NCI-H460 (cell line): ENCODE measurements around the gene METRNL. TPM values are rescaled to one million over a fixed set of nuclear protein-coding genes. Genes with fewer than 3 reads are reported as not detected.

Experiments used
- DNase-seq: peaks from one replicate; pipeline ENCODE4 v3.0.0-alpha.2; 2016; ENCODE audit warnings: low read depth; ENCODE audit errors: extremely low read depth
- total RNA-seq: library from RNA; depleted of rRNA; stranded (reverse); fragments of >200 nt; shearing (Covaris generic); gene quantifications from 2 replicates; pipeline ENCODE4 v1.2.3, GENCODE V29; 2014

The METRNL gene
- total RNA-seq, 1 experiment from 2014 or later, result 23.7 TPM

- DNase-seq, result no peak
Measured at GRCh38 chr17:83089328-83090132, 10.1 kb downstream of the METRNL start.

GRCh38 chr17:83090444-83091256 lies 11.2 kb downstream of the METRNL start:
- no peak for DNase-seq

- no peak for DNase-seq
Measured at GRCh38 chr17:83091257-83092141, 12.1 kb downstream of the METRNL start.

GRCh38 chr17:83092186-83092585 lies 12.8 kb downstream of the METRNL start:
- DNase-seq, result no peak

- DNase-seq, result no peak
Measured at GRCh38 chr17:83092931-83093330, 13.5 kb downstream of the METRNL start.

GRCh38 chr17:83093506-83093905 lies 14.1 kb downstream of the METRNL start:
- DNase-seq, result no peak

GRCh38 chr17:83094291-83094690 lies 14.9 kb downstream of the METRNL start:
- DNase-seq, result no peak

GRCh38 chr17:83095016-83095415 lies 15.6 kb downstream of the METRNL start:
- DNase-seq, result no peak

- no peak for DNase-seq
Measured at GRCh38 chr17:83096401-83097224, 17.2 kb downstream of the METRNL start.

- no peak for DNase-seq
Measured at GRCh38 chr17:83097831-83098230, 18.4 kb downstream of the METRNL start.

- no peak for DNase-seq
Measured at GRCh38 chr17:83098241-83099085, 19.1 kb downstream of the METRNL start.

- DNase-seq, result no peak
Measured at GRCh38 chr17:83099086-83099555, 19.7 kb downstream of the METRNL start.

GRCh38 chr17:83099570-83100181 lies 20.3 kb downstream of the METRNL start:
- DNase-seq, result no peak

GRCh38 chr17:83100220-83100852 lies 20.9 kb downstream of the METRNL start:
- DNase-seq, result no peak

GRCh38 chr17:83100853-83101391 lies 21.5 kb downstream of the METRNL start:
- no peak for DNase-seq

GRCh38 chr17:83101805-83102480 lies 22.5 kb downstream of the METRNL start:
- DNase-seq, result no peak
